K562 (cell line): Measurements from ENCODE around the gene UBE2S.

ENCODE experiments used
- BCLAF1 ChIP-seq, 2 experiments: fragments of 450-650 bp in 1 of 2; IDR thresholded peaks; 2 replicates each; pipeline ENCODE4 v1.6.1; 2011 to 2017; ENCODE audit warnings: low read depth in 2 of 2, antibody characterized with exemption in 1 of 2, borderline replicate concordance in 1 of 2, low read length in 1 of 2, mild to moderate bottlenecking in 1 of 2, mixed read lengths in 1 of 2; ENCODE audit not compliant: control insufficient read depth in 1 of 2
- CTCF ChIP-seq, 3 experiments: IDR thresholded peaks in 2 of 3; conservative IDR thresholded peaks in 1 of 3; 2 replicates each; pipeline ENCODE4 v1.5.1; 2011 to 2012; ENCODE audit warnings: low read length in 3 of 3, mild to moderate bottlenecking in 3 of 3, control low read depth in 2 of 3, improper control_type of control experiment in 1 of 3, inconsistent platforms in 1 of 3, low read depth in 1 of 3, mixed read lengths in 1 of 3, moderate library complexity in 1 of 3; ENCODE audit not compliant: insufficient read depth in 2 of 3
- GABPA ChIP-seq: fragments of 200-800 bp; sonication (Bioruptor generic); conservative IDR thresholded peaks from 2 replicates; pipeline ENCODE4 v1.6.1; 2016; ENCODE audit warnings: low read depth, missing genetic modification characterization, missing compliant biosample characterization
- POLR2A ChIP-seq: fragments of 450-650 bp; conservative IDR thresholded peaks from 2 replicates; pipeline ENCODE4 v1.6.1; 2016
- SMAD3 ChIP-seq: fragments of 450-650 bp; formaldehyde crosslinking; conservative IDR thresholded peaks from 2 replicates; pipeline ENCODE4 v1.4.0; 2020; ENCODE audit warnings: mild to moderate bottlenecking
- SMC3 ChIP-seq: conservative IDR thresholded peaks from 2 replicates; pipeline ENCODE4 v1.6.1; 2011; ENCODE audit warnings: low read depth, low read length, improper control_type of control experiment; ENCODE audit not compliant: insufficient read depth
- SP1 ChIP-seq: sonication (generic); formaldehyde crosslinking; IDR thresholded peaks from 2 replicates; pipeline ENCODE4 v1.8.1; 2022; ENCODE audit warnings: mild to moderate bottlenecking, missing genetic modification reagents
- SRSF1 ChIP-seq: fragments of 200-400 bp; formaldehyde crosslinking; IDR thresholded peaks from 2 replicates; pipeline ENCODE4 v1.6.1; 2017; ENCODE audit warnings: mild to moderate bottlenecking, low read depth, low read length, moderate library complexity
- TF ChIP-seq, protein P1 (sequence below): fragments of 250-450 bp; sonication (Bioruptor Pico); IDR thresholded peaks from 2 replicates; pipeline ENCODE4 v1.4.0; 2020; ENCODE audit warnings: borderline replicate concordance
- TF ChIP-seq, protein P2 (sequence below), 2 experiments: fragments of 450-650 bp; IDR thresholded peaks; 2 replicates each; pipeline ENCODE4 v1.6.1; 2016; ENCODE audit warnings: mild to moderate bottlenecking in 2 of 2, borderline replicate concordance in 1 of 2, low read depth in 1 of 2, moderate library complexity in 1 of 2
- TF ChIP-seq, protein P3 (sequence below): sonication (generic); formaldehyde crosslinking; IDR thresholded peaks from 2 replicates; pipeline ENCODE4 v1.9.0; 2022; ENCODE audit warnings: mild to moderate bottlenecking, missing genetic modification reagents
- TF ChIP-seq, protein P4 (sequence below): fragments of 150-350 bp; conservative IDR thresholded peaks from 2 replicates; pipeline ENCODE4 v1.6.1; 2014; ENCODE audit warnings: low read length

DNA sequence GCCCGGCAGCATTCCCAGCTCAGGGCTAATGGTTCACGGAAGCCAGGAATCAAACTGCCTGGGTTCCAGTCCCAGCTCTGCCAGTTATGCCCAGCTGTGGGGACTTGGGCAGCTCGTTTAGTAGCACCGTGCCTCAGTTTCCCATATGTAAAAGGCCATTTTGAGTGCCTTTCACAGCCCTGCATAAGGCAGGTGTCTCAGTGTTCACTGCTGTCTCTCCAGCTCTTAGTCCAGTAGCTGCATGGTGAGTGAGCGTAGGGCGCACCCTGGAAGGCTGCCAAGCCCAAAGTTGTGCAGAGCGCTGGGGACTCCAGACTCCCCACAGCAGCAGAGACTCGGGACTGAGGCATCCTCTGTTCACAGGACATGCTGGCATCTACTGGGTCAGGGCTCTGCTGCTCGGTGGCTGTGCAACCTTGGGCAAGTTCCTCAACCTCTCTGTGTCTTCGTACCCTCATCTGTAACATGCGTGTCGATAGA lies 16.4 kb downstream of the UBE2S start:
- TF ChIP-seq CTCF (IDR thresholded peaks at IDR 0.05 in 2 of 3, conservative IDR thresholded peaks at IDR 0.05 in 1 of 3; ENCODE audit: insufficient read depth in 2 of 3, low read depth in 1 of 3, low read length in 3 of 3) (no peak), SRSF1 (no peak), POLR2A (peak; percentile 30), GABPA (tag) (no peak), SMAD3 (CRISPR knock-in tag) (no peak), SP1 (CRISPR knock-in tag) (0 out of 2 replicates have a peak, but pooled peaks have one; percentile 34), BCLAF1 (IDR thresholded peaks at IDR 0.05; ENCODE audit: borderline replicate concordance in 1 of 2, control insufficient read depth in 1 of 2, low read depth in 2 of 2, low read length in 1 of 2) (no peak), SMC3 (no peak)
- TF ChIP-seq, protein P1, sequence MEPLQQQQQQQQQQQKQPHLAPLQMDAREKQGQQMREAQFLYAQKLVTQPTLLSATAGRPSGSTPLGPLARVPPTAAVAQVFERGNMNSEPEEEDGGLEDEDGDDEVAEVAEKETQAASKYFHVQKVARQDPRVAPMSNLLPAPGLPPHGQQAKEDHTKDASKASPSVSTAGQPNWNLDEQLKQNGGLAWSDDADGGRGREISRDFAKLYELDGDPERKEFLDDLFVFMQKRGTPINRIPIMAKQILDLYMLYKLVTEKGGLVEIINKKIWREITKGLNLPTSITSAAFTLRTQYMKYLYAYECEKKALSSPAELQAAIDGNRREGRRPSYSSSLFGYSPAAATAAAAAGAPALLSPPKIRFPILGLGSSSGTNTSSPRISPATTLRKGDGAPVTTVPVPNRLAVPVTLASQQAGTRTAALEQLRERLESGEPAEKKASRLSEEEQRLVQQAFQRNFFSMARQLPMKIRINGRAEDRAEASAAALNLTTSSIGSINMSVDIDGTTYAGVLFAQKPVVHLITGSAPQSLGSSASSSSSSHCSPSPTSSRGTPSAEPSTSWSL (CRISPR knock-in tag) = no peak
- TF ChIP-seq, protein P2, sequence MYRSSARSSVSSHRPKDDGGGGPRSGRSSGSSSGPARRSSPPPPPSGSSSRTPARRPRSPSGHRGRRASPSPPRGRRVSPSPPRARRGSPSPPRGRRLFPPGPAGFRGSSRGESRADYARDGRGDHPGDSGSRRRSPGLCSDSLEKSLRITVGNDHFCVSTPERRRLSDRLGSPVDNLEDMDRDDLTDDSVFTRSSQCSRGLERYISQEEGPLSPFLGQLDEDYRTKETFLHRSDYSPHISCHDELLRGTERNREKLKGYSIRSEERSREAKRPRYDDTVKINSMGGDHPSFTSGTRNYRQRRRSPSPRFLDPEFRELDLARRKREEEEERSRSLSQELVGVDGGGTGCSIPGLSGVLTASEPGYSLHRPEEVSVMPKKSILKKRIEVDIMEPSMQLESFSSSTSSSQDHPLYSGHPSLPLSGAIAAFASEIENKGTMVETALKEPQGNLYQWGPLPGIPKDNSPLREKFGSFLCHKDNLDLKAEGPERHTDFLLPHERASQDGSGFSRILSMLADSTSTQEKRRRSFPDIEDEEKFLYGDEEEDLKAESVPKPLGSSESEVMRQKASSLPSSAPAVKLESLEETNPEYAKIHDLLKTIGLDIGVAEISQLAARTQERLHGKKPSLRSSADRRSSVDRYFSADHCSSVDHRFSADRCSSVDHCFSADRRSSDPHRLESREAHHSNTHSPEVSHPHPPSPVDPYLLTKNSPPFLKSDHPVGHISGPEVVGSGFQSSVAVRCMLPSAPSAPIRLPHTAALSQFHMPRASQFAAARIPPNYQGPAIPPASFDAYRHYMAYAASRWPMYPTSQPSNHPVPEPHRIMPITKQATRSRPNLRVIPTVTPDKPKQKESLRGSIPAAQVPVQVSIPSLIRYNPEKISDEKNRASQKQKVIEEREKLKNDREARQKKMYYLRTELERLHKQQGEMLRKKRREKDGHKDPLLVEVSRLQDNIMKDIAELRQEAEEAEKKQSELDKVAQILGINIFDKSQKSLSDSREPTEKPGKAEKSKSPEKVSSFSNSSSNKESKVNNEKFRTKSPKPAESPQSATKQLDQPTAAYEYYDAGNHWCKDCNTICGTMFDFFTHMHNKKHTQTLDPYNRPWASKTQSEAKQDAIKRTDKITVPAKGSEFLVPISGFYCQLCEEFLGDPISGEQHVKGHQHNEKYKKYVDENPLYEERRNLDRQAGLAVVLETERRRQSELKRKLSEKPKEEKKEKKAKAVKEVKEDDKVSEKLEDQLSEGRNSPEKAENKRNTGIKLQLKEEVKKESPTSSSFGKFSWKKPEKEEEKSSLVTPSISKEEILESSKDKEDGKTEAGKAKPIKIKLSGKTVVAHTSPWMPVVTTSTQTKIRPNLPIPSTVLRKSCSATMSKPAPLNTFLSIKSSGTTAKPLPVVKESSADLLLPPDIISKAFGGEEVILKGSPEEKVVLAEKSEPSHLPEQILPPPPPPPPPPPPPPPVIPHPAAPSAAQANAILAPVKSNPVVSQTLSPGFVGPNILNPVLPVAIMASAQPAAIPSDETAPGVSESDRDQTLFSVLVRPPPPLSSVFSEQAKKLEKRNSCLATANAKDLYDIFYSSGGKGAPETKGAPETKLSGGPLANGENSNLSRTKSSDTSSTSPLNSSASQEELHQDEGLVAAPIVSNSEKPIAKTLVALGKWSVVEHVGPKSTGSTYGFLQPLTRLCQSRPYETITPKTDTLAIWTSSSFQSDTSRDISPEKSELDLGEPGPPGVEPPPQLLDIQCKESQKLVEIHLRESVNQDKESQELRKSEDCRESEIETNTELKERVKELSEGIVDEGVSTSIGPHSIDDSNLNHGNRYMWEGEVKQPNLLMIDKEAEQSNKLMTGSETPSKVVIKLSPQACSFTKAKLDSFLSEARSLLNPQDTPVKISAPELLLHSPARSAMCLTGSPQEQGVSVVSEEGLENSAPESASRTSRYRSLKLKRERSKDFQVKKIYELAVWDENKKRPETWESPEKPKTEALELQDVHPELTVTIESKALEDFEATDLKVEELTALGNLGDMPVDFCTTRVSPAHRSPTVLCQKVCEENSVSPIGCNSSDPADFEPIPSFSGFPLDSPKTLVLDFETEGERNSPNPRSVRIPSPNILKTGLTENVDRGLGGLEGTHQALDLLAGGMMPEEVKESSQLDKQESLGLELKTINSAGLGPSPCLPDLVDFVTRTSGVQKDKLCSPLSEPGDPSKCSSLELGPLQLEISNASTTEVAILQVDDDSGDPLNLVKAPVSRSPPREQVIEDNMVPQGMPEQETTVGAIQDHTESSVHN (IDR thresholded peaks at IDR 0.05; ENCODE audit: borderline replicate concordance in 1 of 2, low read depth in 1 of 2) = no peak
- TF ChIP-seq, protein P3, sequence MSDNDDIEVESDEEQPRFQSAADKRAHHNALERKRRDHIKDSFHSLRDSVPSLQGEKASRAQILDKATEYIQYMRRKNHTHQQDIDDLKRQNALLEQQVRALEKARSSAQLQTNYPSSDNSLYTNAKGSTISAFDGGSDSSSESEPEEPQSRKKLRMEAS (CRISPR knock-in tag) = no peak
- TF ChIP-seq, protein P4, sequence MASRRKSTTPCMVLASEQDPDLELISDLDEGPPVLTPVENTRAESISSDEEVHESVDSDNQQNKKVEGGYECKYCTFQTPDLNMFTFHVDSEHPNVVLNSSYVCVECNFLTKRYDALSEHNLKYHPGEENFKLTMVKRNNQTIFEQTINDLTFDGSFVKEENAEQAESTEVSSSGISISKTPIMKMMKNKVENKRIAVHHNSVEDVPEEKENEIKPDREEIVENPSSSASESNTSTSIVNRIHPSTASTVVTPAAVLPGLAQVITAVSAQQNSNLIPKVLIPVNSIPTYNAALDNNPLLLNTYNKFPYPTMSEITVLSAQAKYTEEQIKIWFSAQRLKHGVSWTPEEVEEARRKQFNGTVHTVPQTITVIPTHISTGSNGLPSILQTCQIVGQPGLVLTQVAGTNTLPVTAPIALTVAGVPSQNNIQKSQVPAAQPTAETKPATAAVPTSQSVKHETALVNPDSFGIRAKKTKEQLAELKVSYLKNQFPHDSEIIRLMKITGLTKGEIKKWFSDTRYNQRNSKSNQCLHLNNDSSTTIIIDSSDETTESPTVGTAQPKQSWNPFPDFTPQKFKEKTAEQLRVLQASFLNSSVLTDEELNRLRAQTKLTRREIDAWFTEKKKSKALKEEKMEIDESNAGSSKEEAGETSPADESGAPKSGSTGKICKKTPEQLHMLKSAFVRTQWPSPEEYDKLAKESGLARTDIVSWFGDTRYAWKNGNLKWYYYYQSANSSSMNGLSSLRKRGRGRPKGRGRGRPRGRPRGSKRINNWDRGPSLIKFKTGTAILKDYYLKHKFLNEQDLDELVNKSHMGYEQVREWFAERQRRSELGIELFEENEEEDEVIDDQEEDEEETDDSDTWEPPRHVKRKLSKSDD = no peak
